Dermis microvascular lymphatic vessel endothelial cell (primary cell): ENCODE measurements around the gene AKR1B15. TPM values are rescaled to one million over a fixed set of nuclear protein-coding genes. Genes with fewer than 3 reads are reported as not detected.
"Not testable (repeated sequence)": the region's sequence is repeated elsewhere in the genome, so short reads cannot be mapped to it uniquely, and the experiment has no call there.

ENCODE experiments used
- DNase-seq, 2 donors: peaks; one replicate each; pipeline versions ENCODE4 v3.0.0 to v3.0.0-alpha.2; 2010; ENCODE audit warnings: low read depth in 2 of 2
- total RNA-seq: library from RNA; depleted of rRNA; stranded (reverse); fragments of >200 nt; gene quantifications from 2 replicates; pipeline ENCODE4 v1.2.1, GENCODE V29; 2014

AKR1B15 gene
- not detected in 2 replicates for total RNA-seq

DNA sequence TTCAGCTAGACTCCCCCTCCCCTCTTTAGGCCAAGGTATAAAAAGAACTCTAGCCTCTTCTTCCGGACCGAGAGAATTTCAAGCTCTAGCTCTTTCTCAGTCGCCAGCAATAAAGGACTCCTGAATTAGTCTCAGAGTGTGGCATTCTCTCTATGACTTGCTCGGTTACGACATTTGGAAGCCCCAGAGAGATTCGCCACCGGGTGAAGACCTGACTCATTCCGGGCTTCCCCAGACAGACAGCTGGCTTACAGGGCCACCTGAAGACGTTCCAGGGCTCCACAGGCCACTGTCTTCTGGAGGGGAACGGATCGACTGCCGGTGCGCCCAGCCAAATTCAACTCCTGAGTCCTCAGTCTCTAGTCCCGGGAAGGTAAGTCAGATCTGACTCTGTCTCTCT lies at the start of gene AKR1B15:
TSS of gene AKR1B15 (plus strand) at position 234 of the 400 bp plus-strand sequence. CDS start 15,510 bp downstream, outside the sequence.
- DNase-seq, result no peak

DNA sequence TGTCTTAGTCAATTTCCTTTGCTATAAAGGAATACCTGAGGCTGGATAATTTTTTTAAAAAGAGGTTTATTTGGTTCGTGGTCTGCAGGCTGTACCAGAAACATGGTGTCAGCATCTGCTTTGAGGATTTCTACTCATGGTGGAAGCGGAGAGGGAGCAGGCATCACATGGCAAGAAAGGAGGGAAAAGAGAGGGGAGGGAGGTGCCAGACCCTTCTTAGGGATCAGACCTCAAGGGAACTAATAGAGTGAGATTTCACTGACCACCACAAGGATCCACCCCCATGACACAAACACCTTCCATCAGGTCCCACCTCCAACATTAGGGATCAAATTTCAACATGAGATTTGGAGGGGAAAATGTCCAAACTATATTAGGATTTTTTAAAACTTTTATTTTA lies 48.5 kb upstream of the AKR1B15 start:
- DNase-seq, result no peak

- no peak for DNase-seq
Observed at GRCh38 chr7:134500982-134501381, 47.9 kb upstream of the AKR1B15 start.

DNA sequence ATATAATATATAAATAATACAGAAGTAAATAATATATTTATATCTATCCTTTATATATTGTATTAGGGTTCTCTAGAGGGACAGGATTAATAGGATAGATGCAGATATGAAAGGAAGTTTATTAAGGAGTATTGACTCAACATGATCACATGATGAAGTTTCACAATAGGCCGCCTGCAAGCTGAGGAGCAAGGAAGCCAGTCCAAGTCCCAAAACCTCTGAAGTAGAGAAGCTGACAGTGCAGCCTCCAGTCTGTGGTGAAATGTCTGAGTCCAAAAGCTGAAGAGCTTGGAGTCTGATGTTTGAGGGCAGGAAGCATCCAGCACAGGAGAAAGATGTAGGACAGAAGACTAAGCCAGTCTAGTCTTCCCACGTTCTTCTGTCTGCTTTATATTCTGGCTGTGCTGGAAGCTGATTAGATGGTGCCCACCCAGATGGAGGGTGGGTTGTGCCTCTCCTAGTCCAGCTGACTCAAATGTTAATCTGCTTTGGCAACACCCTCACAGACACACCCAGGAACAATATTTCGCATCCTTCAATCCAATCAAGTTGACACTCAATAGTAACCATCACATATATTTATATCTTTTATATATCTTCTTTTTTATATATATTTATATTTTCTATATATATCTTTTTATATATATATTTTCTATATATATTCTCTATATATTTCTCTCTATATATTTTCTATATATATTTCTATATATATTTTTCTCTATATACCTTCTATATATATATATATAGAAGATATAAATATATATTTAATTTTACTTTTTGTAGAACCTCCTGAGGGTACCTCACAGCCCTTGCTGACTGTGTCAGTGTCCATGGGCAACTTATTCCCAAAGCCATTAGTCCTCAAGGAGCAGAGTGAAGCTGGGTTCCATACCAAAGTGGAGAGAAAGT lies 46.2 kb upstream of the AKR1B15 start:
- no peak for DNase-seq

GRCh38 chr7:134504660-134505164 lies 44.2 kb upstream of the AKR1B15 start:
- peak in 1 of 2 donors; percentile 31 for DNase-seq

GRCh38 chr7:134505856-134506255 lies 43.1 kb upstream of the AKR1B15 start:
- DNase-seq, result no peak

- no peak for DNase-seq
Observed at GRCh38 chr7:134509010-134509409, 39.9 kb upstream of the AKR1B15 start.

DNA sequence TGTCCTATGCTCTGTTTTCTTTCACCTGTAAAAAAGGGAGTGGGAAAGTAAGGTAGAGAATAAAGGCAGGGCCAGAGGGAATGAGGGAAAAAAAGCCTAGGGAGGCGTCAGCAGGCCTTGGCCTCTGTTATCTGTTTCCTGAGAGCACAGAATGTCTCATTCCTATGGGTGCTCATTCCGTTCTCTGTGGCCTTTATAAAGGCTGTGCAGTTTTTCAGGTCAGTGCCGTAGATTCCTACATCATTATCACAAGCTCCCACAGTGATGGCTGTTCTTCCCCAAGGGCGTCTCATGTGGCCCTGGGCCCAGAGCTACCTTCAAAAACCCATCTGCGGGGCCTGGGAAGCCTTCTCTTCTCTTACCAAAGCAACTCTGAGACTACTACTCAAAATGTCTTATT lies 38.3 kb upstream of the AKR1B15 start:
- DNase-seq, result no peak

DNA sequence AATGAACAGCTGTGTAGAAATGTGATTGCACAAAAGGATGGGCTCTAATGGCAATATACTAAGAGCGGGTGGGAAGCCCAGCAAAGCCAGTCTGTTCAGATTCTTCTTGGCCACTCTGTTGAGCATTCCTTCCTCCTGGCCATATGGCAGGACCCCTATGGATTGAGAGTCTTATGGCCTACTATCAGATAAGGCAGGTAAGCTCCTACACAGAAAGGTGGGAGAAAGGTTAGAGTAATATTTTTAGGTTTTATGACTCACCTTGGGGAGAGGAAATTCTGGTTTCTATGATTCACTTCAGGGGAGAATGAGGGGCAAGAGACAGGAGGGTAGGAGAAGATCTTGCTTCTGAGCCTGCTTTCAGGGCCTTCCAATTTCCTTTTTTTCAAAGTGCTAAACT lies 36.6 kb upstream of the AKR1B15 start:
- no peak for DNase-seq

- DNase-seq, result peak; percentile 21 to 58
Observed at GRCh38 chr7:134513169-134513752, 35.6 kb upstream of the AKR1B15 start.

GRCh38 chr7:134514106-134514505 lies 34.8 kb upstream of the AKR1B15 start:
- DNase-seq, result no peak

- DNase-seq, result peak; percentile 61 to 82
Observed at GRCh38 chr7:134514663-134515062, 34.2 kb upstream of the AKR1B15 start.

- DNase-seq, result peak in 1 of 2 donors; percentile 68
Observed at GRCh38 chr7:134515569-134516468, 33.1 kb upstream of the AKR1B15 start.

- DNase-seq, result peak in 1 of 2 donors; percentile 18
Observed at GRCh38 chr7:134520130-134520529, 28.8 kb upstream of the AKR1B15 start.

GRCh38 chr7:134522601-134523000 lies 26.3 kb upstream of the AKR1B15 start:
- DNase-seq, result no peak

DNA sequence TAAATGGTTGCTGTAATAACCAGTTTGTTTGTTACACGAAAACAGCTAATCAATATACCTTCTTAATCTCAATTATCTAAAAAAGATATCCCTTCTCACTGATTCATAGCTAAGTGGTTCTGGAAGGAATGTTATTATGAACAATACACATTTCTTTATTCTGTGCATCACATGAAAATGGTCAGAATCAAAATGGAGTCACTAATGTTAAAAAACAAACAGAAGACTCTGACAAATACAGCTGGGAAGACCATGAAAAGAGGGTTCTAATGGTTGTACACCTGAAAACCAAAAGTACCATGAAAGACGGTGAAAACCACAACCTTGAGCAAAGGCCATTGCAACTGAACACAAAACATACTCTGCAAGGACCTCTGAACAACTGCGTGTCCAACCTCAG lies 23.5 kb upstream of the AKR1B15 start:
- not testable (repeated sequence) for DNase-seq

DNA sequence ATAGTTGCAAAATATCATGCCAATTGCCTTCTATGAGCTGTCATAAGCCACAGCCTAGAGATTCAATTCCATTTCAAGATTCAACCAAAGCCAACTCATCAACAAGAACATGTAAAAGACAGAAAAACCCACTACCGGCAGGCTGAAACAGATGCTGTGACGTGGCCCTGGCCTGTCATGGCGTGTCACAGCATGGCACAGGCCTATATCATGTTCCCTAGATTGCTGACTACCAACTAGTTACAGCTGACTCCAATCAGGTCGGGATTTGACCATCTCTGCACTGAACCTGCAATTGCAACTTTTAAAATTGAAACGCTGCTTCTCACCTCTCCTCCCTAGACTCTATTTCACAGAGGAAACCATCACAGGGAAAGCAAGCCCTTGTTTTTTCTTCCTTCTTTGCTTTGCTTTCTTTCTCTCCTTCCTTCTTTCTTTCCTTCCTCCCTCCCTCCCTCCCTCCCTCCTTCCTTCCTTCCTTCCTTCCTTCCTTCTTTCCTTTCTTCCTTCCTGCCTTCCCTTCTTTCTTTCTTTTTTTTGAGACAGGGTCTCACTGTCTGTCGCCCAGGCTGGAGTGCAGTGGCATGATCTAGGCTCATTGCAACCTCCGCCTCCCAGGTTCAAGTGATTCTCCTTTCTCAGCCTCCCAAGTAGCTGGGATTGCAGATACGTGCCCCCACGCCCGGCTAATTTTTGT lies 22.2 kb upstream of the AKR1B15 start:
- not testable (repeated sequence) for DNase-seq

GRCh38 chr7:134527979-134528371 lies 20.9 kb upstream of the AKR1B15 start:
- DNase-seq, result no peak

DNA sequence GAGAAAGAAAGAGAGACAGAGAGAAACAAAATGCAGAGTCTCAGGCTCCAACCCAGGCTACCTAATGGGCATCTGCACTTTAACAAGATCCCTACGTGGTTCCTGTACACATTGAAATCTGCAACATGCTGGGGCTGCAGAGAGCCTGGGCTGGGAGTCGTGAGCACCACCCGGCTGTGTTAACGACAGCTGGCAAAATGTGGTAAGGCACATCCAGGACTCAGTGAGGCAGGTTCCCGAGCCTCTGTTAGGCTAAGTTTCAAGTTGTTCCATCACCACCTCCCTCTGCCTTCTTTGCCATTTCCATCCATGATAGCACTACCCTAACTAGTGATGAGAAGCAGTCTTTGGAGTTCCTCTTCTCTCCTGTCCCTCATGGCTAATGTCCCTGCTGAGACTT lies 20.2 kb upstream of the AKR1B15 start:
- no peak for DNase-seq

DNA sequence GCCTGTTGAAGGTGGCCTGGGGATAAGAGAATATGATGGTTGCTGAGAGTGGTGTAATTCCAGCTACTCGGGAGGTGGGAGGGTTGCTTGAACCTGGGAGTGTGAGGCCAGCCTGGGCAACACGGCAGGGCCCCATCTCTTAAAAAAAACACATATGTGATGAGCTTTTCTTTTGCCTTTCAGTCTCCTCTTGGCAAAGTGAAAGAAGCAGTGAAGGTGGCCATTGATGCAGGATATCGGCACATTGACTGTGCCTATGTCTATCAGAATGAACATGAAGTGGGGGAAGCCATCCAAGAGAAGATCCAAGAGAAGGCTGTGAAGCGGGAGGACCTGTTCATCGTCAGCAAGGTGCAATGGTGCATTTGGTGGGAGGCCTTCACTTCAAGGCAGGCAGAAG lies 18.4 kb upstream of the AKR1B15 start:
- DNase-seq, result no peak
